HG02970 (cell line): Measurements from ENCODE around the gene LHX6.

Source experiments
- ATAC-seq: cut with Tn5 transposase; IDR thresholded peaks from one replicate; pipeline ENCODE4 v1.9.1; 2021; ENCODE audit warnings: mild to moderate bottlenecking, moderate library complexity, moderate number of reproducible peaks; ENCODE audit not compliant: unreplicated experiment, low FRiP score

LHX6 gene

GRCh38 chr9:122217640-122218039, 11.1 kb downstream of the LHX6 start:
- ATAC-seq, result no peak

- no peak for ATAC-seq
Measured at GRCh38 chr9:122216798-122217418, 11.8 kb downstream of the LHX6 start.

GRCh38 chr9:122216138-122216797, 12.5 kb downstream of the LHX6 start:
- no peak for ATAC-seq

DNA sequence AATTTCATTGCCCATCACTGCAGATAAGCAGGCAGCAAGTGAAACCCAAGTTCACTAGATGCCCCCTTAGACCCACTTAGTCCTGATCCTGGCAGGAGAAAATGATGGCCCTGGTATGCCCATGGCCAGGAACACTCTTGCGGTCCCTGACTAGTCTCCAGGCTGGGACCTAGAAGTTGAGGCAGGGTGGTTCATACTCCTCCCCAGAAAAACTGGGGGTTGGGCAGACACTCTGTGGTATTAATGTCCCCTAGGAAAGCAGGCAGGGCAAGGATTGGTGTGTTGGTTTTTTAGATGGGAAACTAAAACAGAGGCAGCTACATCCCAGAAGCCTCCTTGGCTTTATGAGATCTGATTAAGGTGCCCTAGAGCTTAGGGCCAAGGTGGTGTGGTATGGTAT, 13.1 kb downstream of the LHX6 start:
- ATAC-seq, result no peak

GRCh38 chr9:122214507-122214906, 14.2 kb downstream of the LHX6 start:
- ATAC-seq, result no peak

DNA sequence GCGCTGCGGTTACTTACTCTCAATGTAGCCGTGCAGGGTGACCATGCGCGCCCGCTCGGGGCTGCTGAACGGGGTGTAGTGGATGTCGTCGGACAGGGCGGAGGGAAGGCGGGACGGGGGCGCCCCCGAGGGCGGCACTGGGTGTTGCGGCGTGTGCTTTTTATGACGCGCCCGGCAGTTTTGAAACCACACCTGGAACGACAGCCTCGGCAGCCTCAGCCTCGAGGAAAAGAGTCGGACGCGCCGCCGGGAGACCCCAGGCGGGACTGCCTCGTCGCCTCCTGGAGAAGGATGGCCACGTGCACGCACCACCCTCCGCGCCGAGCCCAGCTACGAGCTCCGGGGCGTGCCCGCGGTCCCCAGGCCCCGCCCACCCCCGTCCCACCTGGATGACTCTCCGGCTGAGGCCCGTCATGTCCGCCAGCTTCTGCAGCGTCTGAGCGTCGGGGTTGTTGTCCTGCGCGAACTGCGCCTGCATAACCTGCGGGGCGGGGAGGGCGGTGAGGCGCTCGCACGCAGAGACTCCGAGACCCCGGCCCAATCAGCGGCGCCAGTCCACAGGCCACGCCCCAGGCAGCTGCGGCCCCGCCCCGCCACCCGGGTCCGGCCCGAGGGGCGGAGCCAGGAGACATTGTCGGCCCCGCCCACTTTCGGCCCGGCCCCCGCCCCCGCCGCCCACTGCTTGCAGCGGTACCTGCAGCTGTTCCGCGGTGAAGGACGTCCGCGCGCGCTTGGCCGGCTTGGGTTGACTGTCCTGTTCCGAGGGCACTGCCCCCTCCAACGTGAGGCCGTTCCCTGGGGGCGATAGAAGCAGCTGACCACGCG, 15.0 kb downstream of the LHX6 start:
- no peak for ATAC-seq

DNA sequence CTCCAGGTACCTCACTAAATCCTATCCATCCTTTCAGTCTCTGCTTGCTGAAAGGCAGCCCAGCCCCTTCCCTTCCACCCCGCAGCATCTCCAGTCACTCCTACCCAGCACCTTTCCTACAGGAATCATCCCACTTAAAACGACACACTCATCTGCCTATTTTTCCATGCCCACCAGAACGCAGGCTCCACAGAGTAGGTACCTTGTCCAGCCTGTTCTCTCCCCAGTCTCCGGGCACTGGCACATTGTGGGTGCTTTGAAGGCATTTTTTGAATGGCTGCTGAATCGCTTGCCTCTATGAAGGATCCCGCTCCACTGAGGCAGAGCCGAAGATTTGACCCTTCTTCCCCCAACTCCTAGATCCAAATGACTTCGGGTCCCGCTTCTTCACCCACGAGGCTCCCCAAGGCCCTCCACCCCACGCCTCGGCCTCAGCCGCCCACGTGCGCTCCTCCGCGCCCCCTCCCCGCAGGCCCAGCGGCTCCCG, 15.6 kb downstream of the LHX6 start:
- no peak for ATAC-seq

GRCh38 chr9:122212473-122213004, 16.2 kb downstream of the LHX6 start:
- no peak for ATAC-seq

GRCh38 chr9:122209451-122209850, 19.3 kb downstream of the LHX6 start:
- ATAC-seq, result no peak

- ATAC-seq, result no peak
Measured at GRCh38 chr9:122207096-122207495, 21.7 kb downstream of the LHX6 start.

DNA sequence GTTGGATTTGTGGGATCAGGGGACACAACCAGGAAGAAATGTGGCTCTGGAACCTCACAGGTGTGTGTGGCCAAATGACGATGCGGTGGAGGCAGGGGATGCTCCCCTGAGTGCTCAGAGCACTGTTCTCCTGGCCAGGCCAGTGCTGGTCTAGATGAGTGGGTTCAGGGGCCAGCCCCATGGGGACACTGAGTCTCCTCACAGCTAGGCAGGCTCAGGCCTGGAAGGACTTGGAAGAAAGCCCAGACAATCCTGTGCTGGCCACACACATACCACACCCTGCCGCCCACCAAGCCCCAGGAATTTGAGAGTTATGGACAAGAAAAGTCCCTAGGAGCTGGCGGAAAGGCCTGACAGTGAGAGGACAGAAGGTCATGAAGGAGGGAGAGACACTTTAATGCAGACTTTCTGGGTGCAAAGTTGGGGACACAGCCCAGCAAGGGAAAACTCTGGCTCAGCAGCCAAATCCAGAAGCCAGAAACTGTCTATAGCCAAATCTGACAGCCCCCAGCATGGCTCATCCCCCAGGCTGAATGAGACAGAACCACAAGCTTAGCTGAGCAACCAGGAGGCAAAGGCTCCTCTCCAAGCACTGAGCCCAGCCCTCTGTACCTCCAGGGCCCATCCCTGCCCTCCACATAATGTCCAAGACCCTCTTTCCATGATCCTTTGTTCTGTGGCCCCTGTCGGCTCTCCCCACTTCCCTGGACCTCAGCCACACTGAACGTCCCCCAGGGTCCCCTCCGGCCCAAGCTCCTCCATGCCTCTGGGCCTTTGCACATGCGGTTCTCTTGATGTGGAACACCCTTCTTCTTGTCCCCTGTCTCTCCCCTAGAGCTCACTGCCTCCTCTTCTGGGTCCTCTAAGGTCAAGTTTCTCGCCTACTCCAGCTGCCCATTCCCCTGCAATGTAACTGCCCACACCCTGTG, 22.4 kb downstream of the LHX6 start:
- no peak for ATAC-seq

GRCh38 chr9:122205176-122205575, 23.6 kb downstream of the LHX6 start:
- no peak for ATAC-seq

DNA sequence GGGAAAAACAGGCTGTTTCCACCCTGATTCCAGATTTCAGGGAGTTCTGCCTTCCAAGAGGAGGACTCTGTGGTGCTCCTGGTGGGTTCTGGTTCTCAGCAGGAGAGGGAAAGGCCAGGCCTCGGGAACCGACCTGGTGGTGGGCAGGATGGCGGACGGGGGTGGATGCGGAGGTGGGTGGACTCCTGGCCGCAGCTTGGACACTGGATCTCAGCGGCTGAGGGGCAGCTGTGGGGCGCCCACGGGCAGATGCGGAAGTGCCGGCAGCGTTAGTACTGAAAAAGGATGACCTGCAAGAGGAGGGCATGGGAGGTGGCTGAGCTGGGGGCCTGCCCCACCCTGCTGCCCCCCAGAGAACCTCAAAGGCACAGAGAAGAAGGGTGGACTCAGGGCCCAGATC, 24.3 kb downstream of the LHX6 start:
- no peak for ATAC-seq

DNA sequence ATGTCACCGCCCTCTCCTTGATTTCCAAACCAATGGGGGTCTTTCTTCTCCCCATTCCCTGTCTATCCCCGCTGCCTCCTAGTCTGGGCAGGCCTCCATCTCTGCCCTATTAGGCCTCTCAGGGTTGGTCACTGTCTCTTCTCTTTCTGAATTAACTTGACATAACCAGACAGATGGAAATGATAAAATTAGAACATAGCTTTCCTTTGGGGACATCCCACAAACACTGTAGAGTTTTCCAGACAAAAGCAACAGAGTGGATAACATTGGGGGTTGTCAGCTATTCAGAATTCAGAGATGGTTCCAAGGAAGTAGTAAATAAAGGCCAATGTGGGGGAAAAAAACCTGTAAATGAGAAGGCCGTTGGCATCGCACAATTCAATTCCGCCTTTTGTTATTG, 24.7 kb downstream of the LHX6 start:
- ATAC-seq, result no peak

GRCh38 chr9:122202111-122202510, 26.6 kb downstream of the LHX6 start:
- ATAC-seq, result no peak

- no peak for ATAC-seq
Measured at GRCh38 chr9:122201641-122202040, 27.1 kb downstream of the LHX6 start.

GRCh38 chr9:122200960-122201595, 27.7 kb downstream of the LHX6 start:
- ATAC-seq, result no peak

GRCh38 chr9:122197882-122198281, 30.9 kb downstream of the LHX6 start:
- ATAC-seq, result no peak

- ATAC-seq, result no peak
Measured at GRCh38 chr9:122197426-122197825, 31.3 kb downstream of the LHX6 start.

DNA sequence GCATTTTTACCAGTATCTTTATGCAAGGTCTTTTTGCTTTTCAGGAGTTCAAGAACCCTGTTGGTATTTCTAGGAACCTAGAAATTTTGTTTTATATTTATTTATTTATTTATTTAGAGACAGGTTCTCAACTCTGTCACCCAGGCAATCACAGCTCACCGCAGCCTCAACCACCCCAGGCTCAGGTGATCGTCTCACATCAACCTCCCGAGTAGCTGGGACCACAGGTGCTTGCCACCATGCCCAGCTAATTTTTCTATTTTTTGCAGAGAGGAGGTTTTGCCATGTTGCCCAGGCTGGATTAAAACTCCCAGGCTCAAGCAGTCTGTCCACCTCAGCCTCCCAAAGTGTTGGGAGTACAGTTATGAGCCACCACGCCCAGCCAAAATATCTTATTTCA, 32.9 kb downstream of the LHX6 start:
- no peak for ATAC-seq
